MCF 10A (cell line): ENCODE measurements around the gene TMSB10. TPM values are rescaled to one million over a fixed set of nuclear protein-coding genes. Genes with fewer than 3 reads are reported as not detected.
A peak's percentile ranks its signal among the peaks of the same experiment; 100 is the strongest.

ENCODE experiments used
- BruUV-seq: library from RNA; stranded (reverse); fragments of 400-500 nt; replicated peaks from 2 replicates; lab custom pipeline; 2021; lab: Mats Ljungman, UMichigan
- CTCF ChIA-PET: fragments of 300-600 bp; sonication (Branson Sonifier 250); formaldehyde crosslinking; extraction: SDS; loops from one replicate; lab custom pipeline; 2021; ENCODE audit warnings: antibody characterized with exemption, inconsistent platforms; lab: Yijun Ruan, JAX
- POLR2A ChIA-PET: fragments of 300-600, 350-650 bp; sonication (Branson Sonifier 250); formaldehyde crosslinking; extraction: SDS; loops from one replicate; lab custom pipeline; 2020; ENCODE audit warnings: antibody characterized with exemption, inconsistent platforms; lab: Yijun Ruan, JAX
- DNase-seq: peaks from one replicate; pipeline ENCODE4 v3.0.0-alpha.2; 2018; ENCODE audit not compliant: unreplicated experiment
- H3K27ac Mint-ChIP-seq: one replicate; pipeline ENCODE4 v1.8.0; 2022; ENCODE audit warnings: mild to moderate bottlenecking, low read depth, mixed read lengths; ENCODE audit not compliant: unreplicated experiment
- H3K27me3 Mint-ChIP-seq: one replicate; pipeline ENCODE4 v1.8.0; 2022; ENCODE audit warnings: mixed read lengths; ENCODE audit not compliant: insufficient read depth, unreplicated experiment
- H3K36me3 Mint-ChIP-seq: one replicate; pipeline ENCODE4 v1.8.0; 2022; ENCODE audit warnings: mild to moderate bottlenecking, moderate library complexity, mixed read lengths; ENCODE audit not compliant: insufficient read depth, unreplicated experiment
- H3K4me1 Mint-ChIP-seq: one replicate; pipeline ENCODE4 v1.8.0; 2022; ENCODE audit warnings: mixed read lengths; ENCODE audit not compliant: insufficient read depth, unreplicated experiment
- H3K4me3 Mint-ChIP-seq: one replicate; pipeline ENCODE4 v1.8.0; 2022; ENCODE audit warnings: mild to moderate bottlenecking, moderate library complexity, mixed read lengths; ENCODE audit not compliant: unreplicated experiment
- H3K9me3 Mint-ChIP-seq: one replicate; pipeline ENCODE4 v1.8.0; 2022; ENCODE audit warnings: mixed read lengths; ENCODE audit not compliant: unreplicated experiment
- CTCF ChIP-seq: fragments of 200-600 bp; IDR thresholded peaks from one replicate; pipeline ENCODE4 v1.8.0; 2022; ENCODE audit warnings: antibody characterized with exemption, mild to moderate bottlenecking; ENCODE audit not compliant: unreplicated experiment
- intact Hi-C: fragments of 100-400 bp; cut with micrococcal nuclease; formaldehyde crosslinking; loops from 2 replicates; pipeline ENCODE4 v1.14.1; 2022
- total RNA-seq: library from RNA; stranded (reverse); gene quantifications from 2 replicates; pipeline ENCODE4 v1.2.3, GENCODE V29; 2022

The TMSB10 gene
- total RNA-seq, 1 experiment from 2014 or later, result 3,349 TPM

- no peaks in the 10 kb centered on the region for H3K9me3 Mint-ChIP-seq
- no TSS peak for BruUV-seq
- no peaks in the 10 kb centered on the region for H3K27me3 Mint-ChIP-seq
- TF ChIP-seq CTCF, result no peak
- peak overlapping the region; percentile 83 for H3K27ac Mint-ChIP-seq
- CTCF ChIA-PET, result interaction anchor here (0.6 to 3.1 kb wide), 11 partner anchors 10 to 397 kb away, joined by 3 to 17 read pairs (median 3); no protein-coding TSS in a partner anchor
- intact Hi-C loops, result no loop called here
- H3K4me3 Mint-ChIP-seq, result peak overlapping the region; percentile 51
- H3K36me3 Mint-ChIP-seq, result no peaks in the 10 kb centered on the region
- POLR2A ChIA-PET, result interaction anchor here (0.7 to 7.0 kb wide), 11 partner anchors 9 to 80 kb away, joined by 3 to 65 read pairs (median 5); partner anchors contain the start of gene TMSB10
- H3K4me1 Mint-ChIP-seq, result peaks cover 6% of the 10 kb centered on the region
- DNase-seq, result peak; percentile 59
Measured at GRCh38 chr2:84888401-84889276, 16.8 kb upstream of the TMSB10 start.

DNA sequence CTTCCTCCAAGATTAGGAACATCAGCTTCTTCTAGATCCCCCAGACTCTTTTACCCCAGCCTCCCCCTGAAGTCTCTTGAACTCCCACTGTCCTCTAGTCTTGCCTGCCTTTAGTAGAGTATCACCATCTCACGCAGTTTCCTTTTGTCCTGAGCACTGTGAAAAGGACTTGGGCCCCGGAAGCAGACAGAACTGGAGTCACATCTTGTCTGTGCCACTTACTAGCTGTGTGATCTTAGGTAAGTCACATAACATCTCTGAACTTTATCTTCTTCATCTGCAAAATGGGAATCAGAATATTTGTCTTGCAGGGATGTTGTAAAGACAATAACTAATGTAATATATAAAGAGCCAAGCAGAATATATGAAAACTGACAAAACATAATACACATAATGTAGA lies 16.1 kb upstream of the TMSB10 start:
- CTCF ChIA-PET, result interaction anchor here (0.6 to 3.1 kb wide), 9 partner anchors 10 to 507 kb away, joined by 3 to 17 read pairs (median 3); no protein-coding TSS in a partner anchor
- H3K4me3 Mint-ChIP-seq, result no peak overlapping the region
- no TSS peak for BruUV-seq

GRCh38 chr2:84891355-84892010 lies 14.0 kb upstream of the TMSB10 start:
- Mint-ChIP-seq H3K9me3 (no peaks in the 10 kb centered on the region), H3K4me1 (peaks cover 23% of the 10 kb centered on the region), H3K4me3 (no peak overlapping the region), H3K27me3 (no peaks in the 10 kb centered on the region), H3K36me3 (no peaks in the 10 kb centered on the region), H3K27ac (no peak overlapping the region)
- intact Hi-C loops, result no loop called here
- TF ChIP-seq CTCF, result no peak
- BruUV-seq, result no TSS peak
- DNase-seq, result no peak
- POLR2A ChIA-PET, result interaction anchor here (1.1 to 7.0 kb wide), 2 partner anchors 10 to 15 kb away, joined by 3 to 65 read pairs; partner anchors contain the start of gene TMSB10
- CTCF ChIA-PET, result interaction anchor here (2.7 kb wide), 1 partner anchor 9 kb away, joined by 7 read pairs; no protein-coding TSS in a partner anchor

More for the DNA sequence above, 16.1 kb upstream of the TMSB10 start:
- no peak for DNase-seq
- TF ChIP-seq CTCF, result no peak
- intact Hi-C loops, result no loop called here
- Mint-ChIP-seq H3K4me1 (peaks cover 9% of the 10 kb centered on the region), H3K36me3 (no peaks in the 10 kb centered on the region), H3K27me3 (no peaks in the 10 kb centered on the region), H3K27ac (peak overlapping the region; percentile 83), H3K9me3 (no peaks in the 10 kb centered on the region)
- POLR2A ChIA-PET, result interaction anchor here (0.5 to 7.0 kb wide), 10 partner anchors 8 to 243 kb away, joined by 3 to 65 read pairs (median 5); partner anchors contain the start of genes TMSB10 and TRABD2A
